ENCODE data around the gene SATB2.

The SATB2 gene

GRCh38 chr2:199470672-199471442 is 13.1 kb upstream of the SATB2 start:
- DNase-seq (ENCODE audit: extremely low read depth, low read depth): no peak
- no peak overlapping the region for H3K4me3 ChIP-seq (replicated peaks; ENCODE audit: low read depth, low read length)
- no peak for TF ChIP-seq CTCF (IDR thresholded peaks at IDR 0.05; ENCODE audit: low read depth, low read length, missing control alignments)

GRCh38 chr2:199470361-199470671 is 12.6 kb upstream of the SATB2 start:
- DNase-seq (ENCODE audit: extremely low read depth, low read depth): no peak
- TF ChIP-seq CTCF (IDR thresholded peaks at IDR 0.05; ENCODE audit: low read depth, low read length, missing control alignments): no peak
- no peak overlapping the region for H3K4me3 ChIP-seq (replicated peaks; ENCODE audit: low read depth, low read length)

DNA sequence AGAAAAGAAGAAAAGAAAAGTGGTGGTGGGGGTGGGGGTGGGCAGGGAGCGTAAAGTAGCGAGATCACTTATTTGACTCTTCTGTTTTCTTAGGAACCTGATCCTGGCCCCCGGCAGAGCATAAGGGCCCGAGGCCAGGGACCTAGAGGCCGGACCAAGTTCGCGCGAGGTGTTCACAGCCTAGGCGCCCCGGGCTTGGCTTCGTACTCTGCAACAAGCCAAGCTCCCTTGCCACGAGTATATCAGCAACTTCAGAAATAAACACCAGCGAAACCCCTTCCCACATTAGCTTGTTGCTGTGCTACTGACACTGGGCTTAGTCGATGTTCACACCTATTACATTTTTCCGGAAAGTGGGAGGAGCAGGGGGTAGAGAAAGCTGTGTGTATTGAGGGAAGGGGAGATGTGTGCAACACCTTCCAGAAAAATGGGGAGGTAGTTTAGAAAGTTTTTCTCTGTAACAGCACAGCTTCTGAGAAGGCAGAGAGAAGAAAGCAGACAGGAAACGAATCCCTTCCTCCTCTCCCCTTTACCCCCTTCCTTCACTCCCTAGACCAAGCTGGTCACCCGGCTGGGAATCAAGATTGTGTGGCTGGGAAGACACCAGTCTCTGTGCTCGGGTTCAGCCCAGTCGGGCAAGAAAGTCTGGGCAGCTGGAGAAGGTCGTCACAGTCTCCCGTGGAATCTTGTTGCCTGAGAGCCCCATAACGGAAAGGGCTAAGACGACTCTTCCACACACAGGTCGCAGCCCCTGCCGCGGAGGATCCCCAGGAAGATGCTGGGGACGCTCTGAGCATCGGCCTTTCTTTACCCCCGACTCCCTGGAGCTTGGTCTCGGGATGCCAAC is 12.0 kb upstream of the SATB2 start:
- no peak overlapping the region for H3K4me3 ChIP-seq (replicated peaks; ENCODE audit: low read depth, low read length)
- DNase-seq (ENCODE audit: extremely low read depth, low read depth): no peak
- TF ChIP-seq CTCF (IDR thresholded peaks at IDR 0.05; ENCODE audit: low read depth, low read length, missing control alignments): no peak

DNA sequence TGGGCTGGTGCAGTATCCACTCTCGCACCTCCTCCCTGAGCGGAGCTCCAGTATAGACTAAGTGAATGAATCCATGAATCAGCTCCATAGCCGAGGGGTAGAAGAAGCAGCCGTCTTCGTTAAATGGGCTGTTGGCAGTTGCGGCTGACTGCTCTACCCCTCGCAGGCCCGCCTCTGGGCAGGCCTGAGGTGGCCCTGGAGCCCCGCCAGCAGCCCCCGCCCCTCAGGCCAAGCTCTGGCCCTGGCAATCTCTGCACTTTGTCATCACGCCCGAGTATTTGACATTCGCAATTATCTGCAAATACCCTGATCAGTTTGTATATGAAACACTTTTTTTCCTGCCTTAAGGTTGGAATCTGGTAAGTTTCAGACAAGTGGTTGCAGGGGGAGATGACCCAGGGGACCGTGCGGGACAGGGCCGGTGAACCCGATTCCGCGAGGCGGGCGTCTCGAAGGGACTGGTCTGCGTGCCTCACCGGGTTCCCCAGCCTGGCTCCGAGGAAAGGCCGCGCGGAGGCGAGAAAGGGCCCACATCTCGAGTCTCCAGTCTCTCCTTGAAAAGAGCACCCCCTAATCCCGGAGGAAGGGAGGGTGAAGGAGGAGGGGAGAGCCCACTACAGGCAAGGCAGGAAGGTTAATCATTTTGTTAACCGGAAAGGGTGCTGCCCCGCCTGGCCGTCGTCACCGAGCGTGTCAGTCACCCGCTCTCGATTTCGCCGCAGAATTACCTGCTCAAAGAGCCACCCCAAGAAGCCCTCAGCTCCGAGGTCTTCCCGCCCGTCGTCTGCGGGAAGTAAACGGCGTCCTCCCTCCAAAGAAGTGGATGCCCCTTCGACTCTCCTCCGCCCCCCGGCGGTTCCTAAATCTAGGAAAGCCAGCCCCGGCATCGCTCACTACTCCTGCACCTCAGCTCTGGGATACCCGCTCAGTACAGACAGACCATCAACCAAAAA is 11.1 kb upstream of the SATB2 start:
- no peak overlapping the region for H3K4me3 ChIP-seq (replicated peaks; ENCODE audit: low read depth, low read length)
- no peak for DNase-seq (ENCODE audit: extremely low read depth, low read depth)
- no peak for TF ChIP-seq CTCF (IDR thresholded peaks at IDR 0.05; ENCODE audit: low read depth, low read length, missing control alignments)

GRCh38 chr2:199467066-199467822 is 9.5 kb upstream of the SATB2 start:
- no peak for TF ChIP-seq CTCF (IDR thresholded peaks at IDR 0.05; ENCODE audit: low read depth, low read length, missing control alignments)
- H3K4me3 ChIP-seq (replicated peaks; ENCODE audit: low read depth, low read length): no peak overlapping the region
- DNase-seq (ENCODE audit: extremely low read depth, low read depth): no peak

- TF ChIP-seq CTCF (IDR thresholded peaks at IDR 0.05; ENCODE audit: low read depth, low read length, missing control alignments): no peak
- no peak overlapping the region for H3K4me3 ChIP-seq (replicated peaks; ENCODE audit: low read depth, low read length)
- DNase-seq (ENCODE audit: extremely low read depth, low read depth): no peak
Measured at GRCh38 chr2:199466692-199467065, 8.9 kb upstream of the SATB2 start.
